Measurements from ENCODE around the gene PRDX5. TPM values are rescaled to one million over a fixed set of nuclear protein-coding genes. Genes with fewer than 3 reads are reported as not detected.

PRDX5 gene
- total RNA-seq, 1 experiment from 2014 or later: 267 TPM

- RAD21 ChIA-PET (ENCODE audit: low non-redundant PET in 1 of 2, low total read pairs in 2 of 2, uncharacterized antibody in 2 of 2, unreplicated experiment in 2 of 2): no interaction called here
- TF ChIP-seq SRF (IDR thresholded peaks at IDR 0.05; ENCODE audit: low read depth) (no peak), POLR2AphosphoS5 (IDR thresholded peaks at IDR 0.05; ENCODE audit: low read depth, low read length) (no peak), RAD21 (IDR thresholded peaks at IDR 0.05; ENCODE audit: low read depth) (no peak), SP1 (IDR thresholded peaks at IDR 0.05; ENCODE audit: low read depth) (no peak), FOSL1 (IDR thresholded peaks at IDR 0.05; ENCODE audit: low read depth) (no peak), EZH2 (IDR thresholded peaks at IDR 0.05) (no peak)
- TF ChIP-seq, protein P1, sequence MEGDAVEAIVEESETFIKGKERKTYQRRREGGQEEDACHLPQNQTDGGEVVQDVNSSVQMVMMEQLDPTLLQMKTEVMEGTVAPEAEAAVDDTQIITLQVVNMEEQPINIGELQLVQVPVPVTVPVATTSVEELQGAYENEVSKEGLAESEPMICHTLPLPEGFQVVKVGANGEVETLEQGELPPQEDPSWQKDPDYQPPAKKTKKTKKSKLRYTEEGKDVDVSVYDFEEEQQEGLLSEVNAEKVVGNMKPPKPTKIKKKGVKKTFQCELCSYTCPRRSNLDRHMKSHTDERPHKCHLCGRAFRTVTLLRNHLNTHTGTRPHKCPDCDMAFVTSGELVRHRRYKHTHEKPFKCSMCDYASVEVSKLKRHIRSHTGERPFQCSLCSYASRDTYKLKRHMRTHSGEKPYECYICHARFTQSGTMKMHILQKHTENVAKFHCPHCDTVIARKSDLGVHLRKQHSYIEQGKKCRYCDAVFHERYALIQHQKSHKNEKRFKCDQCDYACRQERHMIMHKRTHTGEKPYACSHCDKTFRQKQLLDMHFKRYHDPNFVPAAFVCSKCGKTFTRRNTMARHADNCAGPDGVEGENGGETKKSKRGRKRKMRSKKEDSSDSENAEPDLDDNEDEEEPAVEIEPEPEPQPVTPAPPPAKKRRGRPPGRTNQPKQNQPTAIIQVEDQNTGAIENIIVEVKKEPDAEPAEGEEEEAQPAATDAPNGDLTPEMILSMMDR (IDR thresholded peaks at IDR 0.05 in 2 of 3, conservative IDR thresholded peaks at IDR 0.05 in 1 of 3; ENCODE audit: borderline replicate concordance in 1 of 3, insufficient read depth in 1 of 3, low read depth in 2 of 3, low read length in 2 of 3): no peak
- TF ChIP-seq, protein P2, sequence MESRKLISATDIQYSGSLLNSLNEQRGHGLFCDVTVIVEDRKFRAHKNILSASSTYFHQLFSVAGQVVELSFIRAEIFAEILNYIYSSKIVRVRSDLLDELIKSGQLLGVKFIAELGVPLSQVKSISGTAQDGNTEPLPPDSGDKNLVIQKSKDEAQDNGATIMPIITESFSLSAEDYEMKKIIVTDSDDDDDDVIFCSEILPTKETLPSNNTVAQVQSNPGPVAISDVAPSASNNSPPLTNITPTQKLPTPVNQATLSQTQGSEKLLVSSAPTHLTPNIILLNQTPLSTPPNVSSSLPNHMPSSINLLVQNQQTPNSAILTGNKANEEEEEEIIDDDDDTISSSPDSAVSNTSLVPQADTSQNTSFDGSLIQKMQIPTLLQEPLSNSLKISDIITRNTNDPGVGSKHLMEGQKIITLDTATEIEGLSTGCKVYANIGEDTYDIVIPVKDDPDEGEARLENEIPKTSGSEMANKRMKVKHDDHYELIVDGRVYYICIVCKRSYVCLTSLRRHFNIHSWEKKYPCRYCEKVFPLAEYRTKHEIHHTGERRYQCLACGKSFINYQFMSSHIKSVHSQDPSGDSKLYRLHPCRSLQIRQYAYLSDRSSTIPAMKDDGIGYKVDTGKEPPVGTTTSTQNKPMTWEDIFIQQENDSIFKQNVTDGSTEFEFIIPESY (IDR thresholded peaks at IDR 0.05; ENCODE audit: extremely low read depth, insufficient replicate concordance, low read length): no peak
- TF ChIP-seq, protein P3, sequence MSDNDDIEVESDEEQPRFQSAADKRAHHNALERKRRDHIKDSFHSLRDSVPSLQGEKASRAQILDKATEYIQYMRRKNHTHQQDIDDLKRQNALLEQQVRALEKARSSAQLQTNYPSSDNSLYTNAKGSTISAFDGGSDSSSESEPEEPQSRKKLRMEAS (IDR thresholded peaks at IDR 0.05): no peak
- ATAC-seq (no peak), DNase-seq (ENCODE audit: low read depth, low spot score) (no peak)
- H3K27ac ChIP-seq (ENCODE audit: low read depth, low read length): no peak overlapping the region
- intact Hi-C loops (cut with micrococcal nuclease): no loop called here
- H3K4me3 ChIP-seq (replicated peaks in 1 of 2; ENCODE audit: low read depth in 1 of 2, low read length in 2 of 2): no peak overlapping the region
- no peaks in the 10 kb centered on the region for H3K9me2 ChIP-seq (ENCODE audit: insufficient read depth)
- POLR2A ChIA-PET: no interaction called here
- no peaks in the 10 kb centered on the region for H3K79me2 ChIP-seq (ENCODE audit: insufficient read depth, low read length)
- H3K4me2 ChIP-seq (ENCODE audit: low read length): no peak overlapping the region
- no TSS peak for BruUV-seq (replicated peaks)
- no peaks in the 10 kb centered on the region for H4K20me1 ChIP-seq (ENCODE audit: insufficient read depth)
- no peak overlapping the region for H2AFZ ChIP-seq (ENCODE audit: low read depth, low read length, poor library complexity, severe bottlenecking)
- H3K27me3 ChIP-seq (ENCODE audit: insufficient read depth, low read length): no peaks in the 10 kb centered on the region
- no peaks in the 10 kb centered on the region for H3K36me3 ChIP-seq (ENCODE audit: control insufficient read depth in 1 of 2, insufficient read depth in 2 of 2, low read length in 2 of 2)
- CTCF ChIA-PET: no interaction called here
- peaks cover 6 to 40% of the 10 kb centered on the region in 2 experiments; a peak in 3 of 4 replicates for H3K4me1 ChIP-seq (ENCODE audit: control insufficient read depth in 1 of 2, insufficient read depth in 2 of 2, low read length in 2 of 2)
- no peak overlapping the region for H3K9ac ChIP-seq (ENCODE audit: low read length)
- H3K9me3 ChIP-seq (ENCODE audit: control insufficient read depth in 1 of 2, insufficient read depth in 1 of 2, low read depth in 1 of 2, low read length in 2 of 2): no peaks in the 10 kb centered on the region
These were observed 18.7 kb upstream of the PRDX5 start for GRCh38 chr11:64298966-64299846.

Data from HCT116 (cell line).